Measurements from ENCODE around the gene PTPRK.
"Not testable (repeated sequence)": the region's sequence is repeated elsewhere in the genome, so short reads cannot be mapped to it uniquely, and the experiment has no call there.

PTPRK gene

GRCh38 chr6:128057541-128057940 lies 462.9 kb downstream of the PTPRK start:
- FAIRE-seq = peak; percentile 41

- FAIRE-seq = no peak
Measured at GRCh38 chr6:128053109-128053508, 467.3 kb downstream of the PTPRK start.

GRCh38 chr6:128047989-128048388 lies 472.4 kb downstream of the PTPRK start:
- no peak for FAIRE-seq

DNA sequence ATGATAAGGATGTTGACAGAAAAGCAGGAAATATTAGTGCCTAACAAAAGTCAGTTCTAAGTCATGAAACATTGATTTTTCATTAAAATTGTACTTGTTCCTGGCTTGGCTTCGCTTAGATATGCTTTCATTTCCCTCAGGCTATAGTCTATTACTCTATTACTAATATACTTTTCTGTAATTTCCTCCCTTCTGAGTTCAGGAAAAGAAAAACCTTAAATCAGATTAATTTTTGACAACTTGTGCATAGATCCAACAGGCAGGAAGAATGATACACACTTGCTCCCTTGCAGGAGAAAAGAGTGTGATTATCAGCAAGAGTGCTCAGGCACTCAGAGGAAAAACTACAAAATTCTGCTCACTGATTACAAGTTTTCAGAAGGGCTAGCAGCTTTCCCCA lies 474.4 kb downstream of the PTPRK start:
- FAIRE-seq = no peak

DNA sequence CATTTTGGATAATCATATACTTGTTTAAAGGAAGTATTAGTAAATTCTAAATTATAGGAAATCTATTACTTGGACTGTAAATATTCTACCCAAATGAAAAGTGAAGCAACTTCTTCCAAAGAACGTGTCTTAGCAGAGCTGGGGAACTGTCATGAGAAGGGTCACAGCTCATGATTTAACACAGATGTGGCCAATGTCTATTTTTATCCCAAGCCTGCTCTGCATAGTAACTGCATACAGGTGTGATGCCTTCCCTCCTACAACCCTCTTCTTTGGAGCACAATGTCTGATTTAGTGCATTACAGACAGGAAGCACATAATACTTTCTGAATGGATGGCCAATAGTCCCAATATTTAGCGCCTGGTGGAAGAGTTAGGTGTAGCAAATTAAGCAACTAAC lies 480.9 kb downstream of the PTPRK start:
- FAIRE-seq = no peak

- no peak for FAIRE-seq
Measured at GRCh38 chr6:128036808-128037570, 483.4 kb downstream of the PTPRK start.

GRCh38 chr6:128033156-128033555 lies 487.2 kb downstream of the PTPRK start:
- FAIRE-seq = no peak

- no peak for FAIRE-seq
Measured at GRCh38 chr6:128032042-128032441, 488.4 kb downstream of the PTPRK start.

DNA sequence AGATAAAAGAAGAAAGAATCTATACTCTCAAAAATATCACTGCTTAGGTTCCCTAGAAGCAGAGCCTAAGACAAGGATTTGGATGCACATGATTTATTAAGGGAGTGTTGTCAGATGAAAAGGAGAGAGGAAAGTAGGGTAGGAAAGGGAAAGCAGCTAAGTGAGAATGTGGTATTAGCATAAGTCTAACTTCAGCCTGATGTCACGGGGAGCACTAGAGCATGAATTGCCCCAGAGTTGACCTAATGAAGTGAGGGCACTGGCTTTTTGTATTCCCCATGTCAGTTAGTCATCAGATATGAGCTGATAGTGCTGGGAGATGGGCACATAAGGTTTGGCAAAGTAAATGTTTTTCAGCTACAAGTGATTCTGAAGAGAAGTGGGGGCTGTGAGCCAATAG lies 490.6 kb downstream of the PTPRK start:
- FAIRE-seq = no peak

- FAIRE-seq = no peak
Measured at GRCh38 chr6:128028183-128028582, 492.2 kb downstream of the PTPRK start.

DNA sequence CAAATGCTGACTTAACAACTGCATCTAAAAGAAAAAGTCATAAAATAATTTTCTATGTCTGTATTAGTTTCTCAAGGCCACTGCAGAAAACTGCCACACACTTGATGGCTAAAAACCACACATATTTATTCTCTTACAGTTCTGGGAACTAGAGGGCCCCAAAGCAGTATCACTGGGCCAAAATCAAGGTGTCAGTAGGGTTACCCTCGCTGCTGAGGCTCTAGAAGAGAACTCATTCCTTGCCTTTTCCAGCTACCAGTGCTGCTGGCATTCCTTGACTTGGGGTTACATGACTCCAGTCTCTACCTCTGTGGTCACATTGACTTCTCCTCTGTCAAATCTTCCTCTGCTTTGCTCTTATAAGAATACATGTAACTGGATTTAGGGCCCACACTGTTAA lies 494.9 kb downstream of the PTPRK start:
- FAIRE-seq = no peak

- FAIRE-seq = no peak
Measured at GRCh38 chr6:128024969-128025368, 495.4 kb downstream of the PTPRK start.

- no peak for FAIRE-seq
Measured at GRCh38 chr6:128024046-128024445, 496.4 kb downstream of the PTPRK start.

- no peak for FAIRE-seq
Measured at GRCh38 chr6:128018821-128019220, 501.6 kb downstream of the PTPRK start.

DNA sequence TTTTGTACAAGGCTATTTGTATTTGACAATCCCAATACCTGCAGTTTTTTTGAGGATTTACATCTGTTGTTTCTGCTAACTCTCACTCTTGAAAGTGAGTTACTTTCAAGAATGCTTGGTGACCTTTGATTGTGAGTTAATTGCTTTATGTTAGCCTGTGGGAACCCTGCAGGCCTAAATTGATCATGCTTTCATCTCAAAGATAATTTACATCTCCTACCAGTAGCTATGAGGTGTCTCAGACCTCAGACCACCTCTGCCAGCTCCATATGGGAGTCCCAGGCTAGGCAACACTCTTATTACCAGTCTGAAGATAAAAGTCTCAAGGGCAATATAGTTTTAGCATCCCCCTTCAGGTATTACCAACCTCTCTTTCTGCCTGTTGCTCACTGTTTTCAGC lies 503.1 kb downstream of the PTPRK start:
- no peak for FAIRE-seq

GRCh38 chr6:128007658-128008057 lies 512.7 kb downstream of the PTPRK start:
- FAIRE-seq = no peak

- no peak for FAIRE-seq
Measured at GRCh38 chr6:128005009-128005408, 515.4 kb downstream of the PTPRK start.

- FAIRE-seq = no peak
Measured at GRCh38 chr6:128000363-128000762, 520.0 kb downstream of the PTPRK start.

DNA sequence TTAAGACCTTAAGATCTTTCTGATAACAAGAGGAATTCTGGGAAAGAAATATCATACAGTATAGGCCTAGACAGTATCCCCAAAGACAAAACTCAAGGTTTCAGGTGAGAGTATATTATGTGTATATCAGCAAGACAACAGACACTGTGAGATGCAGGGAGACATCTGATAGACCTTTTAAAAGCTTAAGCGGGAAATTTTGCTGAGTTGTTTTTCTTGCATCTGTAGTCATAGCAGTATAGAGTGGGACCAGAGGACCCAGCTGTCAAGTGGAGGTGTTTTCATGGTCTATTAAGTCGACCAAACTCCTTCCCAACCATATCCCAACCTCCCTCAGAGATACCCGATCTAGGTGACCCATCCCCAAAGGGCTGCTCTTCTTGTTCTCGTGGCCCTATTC lies 521.4 kb downstream of the PTPRK start:
- no peak for FAIRE-seq

- FAIRE-seq = no peak
Measured at GRCh38 chr6:127997496-127998164, 522.8 kb downstream of the PTPRK start.

DNA sequence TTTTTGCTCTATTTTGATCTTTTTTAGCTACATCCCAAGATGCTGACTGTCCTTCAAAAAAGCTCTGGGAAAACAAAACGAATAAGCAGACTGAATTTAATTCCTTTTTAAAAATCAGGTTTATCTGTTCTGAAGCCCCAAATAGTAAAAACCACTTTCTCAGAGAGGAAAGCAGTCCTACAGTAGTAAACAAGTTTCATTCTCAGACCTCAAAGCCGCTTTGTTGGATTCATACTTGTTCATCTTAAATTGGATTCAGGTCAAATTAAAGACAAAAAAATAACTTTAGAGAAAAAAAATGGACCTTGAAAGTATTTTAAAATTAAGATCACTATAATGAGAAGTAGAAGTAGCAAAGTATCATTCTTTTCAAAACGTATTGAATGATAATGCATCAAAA lies 523.5 kb downstream of the PTPRK start:
- FAIRE-seq = no peak

DNA sequence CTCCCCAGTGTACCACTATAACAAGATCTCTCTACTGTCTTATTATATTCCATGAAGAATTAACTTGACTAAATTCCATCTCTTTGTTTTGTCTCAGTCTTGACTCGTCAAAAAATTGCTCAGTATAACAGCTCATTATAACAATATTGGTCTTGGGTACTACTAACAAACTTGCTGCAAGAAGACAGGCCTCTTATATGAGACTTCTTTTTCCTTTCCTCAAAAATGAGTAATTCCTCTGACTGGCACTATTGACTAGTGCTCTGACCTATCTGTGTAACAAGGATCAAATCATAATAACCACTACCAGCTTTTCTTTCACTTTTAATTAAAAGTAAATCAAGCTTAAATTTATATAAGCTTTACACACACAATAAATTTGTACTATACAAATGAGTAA lies 528.3 kb downstream of the PTPRK start:
- FAIRE-seq = no peak

- FAIRE-seq = no peak
Measured at GRCh38 chr6:127990074-127990473, 530.3 kb downstream of the PTPRK start.

GRCh38 chr6:127980996-127981395 lies 539.4 kb downstream of the PTPRK start:
- FAIRE-seq = no peak

DNA sequence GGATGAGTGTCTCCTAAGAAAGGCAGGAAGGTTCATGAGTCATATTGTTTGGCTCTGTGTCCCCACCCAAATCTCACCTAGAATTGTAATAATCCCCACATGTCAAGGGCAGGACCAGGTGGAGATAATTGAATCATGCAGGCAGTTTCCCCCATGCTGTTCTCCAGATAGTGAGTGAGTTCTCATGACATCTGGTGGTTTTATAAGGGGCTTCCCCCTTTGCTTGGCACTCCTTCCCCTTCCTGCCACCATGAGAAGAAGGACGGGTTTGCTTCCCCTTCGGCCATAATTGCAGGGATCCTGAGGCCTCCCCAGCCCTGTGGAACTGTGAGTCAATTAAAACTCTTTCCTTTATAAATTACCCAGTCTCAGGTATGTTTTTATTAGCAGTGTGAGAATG lies 542.2 kb downstream of the PTPRK start:
- not testable (repeated sequence) for FAIRE-seq
